ENCODE data around the gene HMOX2. TPM values are rescaled to one million over a fixed set of nuclear protein-coding genes. Genes with fewer than 3 reads are reported as not detected.

HMOX2 gene
- total RNA-seq, 1 experiment from 2014 or later: 36.7 TPM

DNA sequence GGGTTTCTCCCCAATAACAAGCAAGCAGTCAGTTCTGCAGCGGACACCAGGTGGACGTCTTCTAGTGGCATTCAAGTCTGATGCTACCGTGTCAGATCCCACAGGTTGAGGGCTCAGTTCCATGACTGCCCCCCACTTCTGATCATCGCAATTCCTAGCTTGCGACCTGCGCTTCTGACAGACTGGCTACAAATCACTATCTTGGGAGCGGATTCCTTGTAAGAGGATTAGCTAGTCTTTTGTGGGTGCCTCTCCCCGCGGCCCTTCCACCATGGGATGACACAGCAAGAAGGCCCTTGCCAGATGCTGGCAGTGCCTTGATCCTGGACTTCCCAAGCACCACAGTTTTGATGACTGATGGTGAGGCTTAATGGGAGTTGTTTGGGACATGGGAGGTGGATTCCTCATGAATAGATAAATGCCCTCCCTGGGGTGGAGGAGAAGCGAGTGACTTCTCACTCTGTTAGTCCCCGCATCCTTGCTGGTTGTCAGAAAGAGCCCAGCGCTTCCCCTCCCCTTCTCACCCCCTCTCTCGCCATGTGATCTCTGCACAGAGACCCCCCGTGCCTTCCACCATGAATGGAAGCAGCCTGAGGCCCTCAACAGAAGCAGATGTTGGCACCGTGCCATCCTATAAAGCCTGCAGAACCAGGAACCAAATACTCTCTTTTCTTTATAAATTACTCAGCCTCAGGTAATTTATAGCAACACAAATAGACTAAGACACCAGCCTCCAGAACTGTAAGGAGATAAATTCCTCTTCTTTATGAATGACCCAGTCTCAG, 43.3 kb downstream of the HMOX2 start:
- Mint-ChIP-seq H3K9me3 (ENCODE audit: unreplicated experiment) (no peaks in the 10 kb centered on the region), H3K27ac (ENCODE audit: unreplicated experiment) (no peak overlapping the region), H3K4me3 (ENCODE audit: unreplicated experiment) (no peak overlapping the region), H3K4me1 (ENCODE audit: low read depth, unreplicated experiment) (no peaks in the 10 kb centered on the region), H3K36me3 (ENCODE audit: insufficient read depth, unreplicated experiment) (peaks cover 17% of the 10 kb centered on the region), H3K27me3 (ENCODE audit: insufficient read depth, unreplicated experiment) (no peaks in the 10 kb centered on the region)
- Histone ChIP-seq H3K4me1 (no peaks in the 10 kb centered on the region), H3K36me3 (ENCODE audit: control insufficient read depth, insufficient read depth, low read length) (peaks cover 1% of the 10 kb centered on the region; the same call in 1 of the 2 replicates), H3K27me3 (replicated peaks; ENCODE audit: control insufficient read depth, insufficient read depth, low read length) (no peaks in the 10 kb centered on the region), H3K9me3 (no peaks in the 10 kb centered on the region), H3K4me3 (ENCODE audit: low read depth, low read length) (no peak overlapping the region)
- DNase-seq: no peak
- intact Hi-C loops (cut with micrococcal nuclease; ENCODE audit: unreplicated experiment): no loop called here
- CTCF ChIA-PET: interaction anchor here (0.9 to 1.7 kb wide), 3 partner anchors 14 to 66 kb away, joined by 4 to 8 read pairs (median 4); no protein-coding TSS in a partner anchor
- TF ChIP-seq, protein P1, sequence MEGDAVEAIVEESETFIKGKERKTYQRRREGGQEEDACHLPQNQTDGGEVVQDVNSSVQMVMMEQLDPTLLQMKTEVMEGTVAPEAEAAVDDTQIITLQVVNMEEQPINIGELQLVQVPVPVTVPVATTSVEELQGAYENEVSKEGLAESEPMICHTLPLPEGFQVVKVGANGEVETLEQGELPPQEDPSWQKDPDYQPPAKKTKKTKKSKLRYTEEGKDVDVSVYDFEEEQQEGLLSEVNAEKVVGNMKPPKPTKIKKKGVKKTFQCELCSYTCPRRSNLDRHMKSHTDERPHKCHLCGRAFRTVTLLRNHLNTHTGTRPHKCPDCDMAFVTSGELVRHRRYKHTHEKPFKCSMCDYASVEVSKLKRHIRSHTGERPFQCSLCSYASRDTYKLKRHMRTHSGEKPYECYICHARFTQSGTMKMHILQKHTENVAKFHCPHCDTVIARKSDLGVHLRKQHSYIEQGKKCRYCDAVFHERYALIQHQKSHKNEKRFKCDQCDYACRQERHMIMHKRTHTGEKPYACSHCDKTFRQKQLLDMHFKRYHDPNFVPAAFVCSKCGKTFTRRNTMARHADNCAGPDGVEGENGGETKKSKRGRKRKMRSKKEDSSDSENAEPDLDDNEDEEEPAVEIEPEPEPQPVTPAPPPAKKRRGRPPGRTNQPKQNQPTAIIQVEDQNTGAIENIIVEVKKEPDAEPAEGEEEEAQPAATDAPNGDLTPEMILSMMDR (IDR thresholded peaks at IDR 0.05; ENCODE audit: insufficient read depth in 1 of 2, low read depth in 1 of 2, low read length in 1 of 2, severe bottlenecking in 1 of 2, unreplicated experiment in 1 of 2): no peak
- POLR2A ChIA-PET: no interaction called here
- no TSS peak for BruUV-seq (replicated peaks)

GRCh38 chr16:4520913-4521312, 44.7 kb downstream of the HMOX2 start:
- ChIA-PET CTCF (no interaction called here), POLR2A (no interaction called here)
- BruUV-seq (replicated peaks): no TSS peak
- H3K4me1 Mint-ChIP-seq (ENCODE audit: low read depth, unreplicated experiment): no peaks in the 10 kb centered on the region
- Histone ChIP-seq H3K9me3 (no peaks in the 10 kb centered on the region), H3K36me3 (ENCODE audit: control insufficient read depth, insufficient read depth, low read length) (peaks cover 1% of the 10 kb centered on the region; the same call in 1 of the 2 replicates), H3K4me1 (no peaks in the 10 kb centered on the region), H3K4me3 (ENCODE audit: low read depth, low read length) (no peak overlapping the region), H3K27me3 (replicated peaks; ENCODE audit: control insufficient read depth, insufficient read depth, low read length) (no peaks in the 10 kb centered on the region)
- intact Hi-C loops (cut with micrococcal nuclease; ENCODE audit: unreplicated experiment): no loop called here
- no peak for DNase-seq
- no peaks in the 10 kb centered on the region for H3K9me3 Mint-ChIP-seq (ENCODE audit: unreplicated experiment)
- H3K27ac Mint-ChIP-seq (ENCODE audit: unreplicated experiment): no peak overlapping the region
- peaks cover 15% of the 10 kb centered on the region for H3K36me3 Mint-ChIP-seq (ENCODE audit: insufficient read depth, unreplicated experiment)
- TF ChIP-seq, protein P1 (IDR thresholded peaks at IDR 0.05; ENCODE audit: insufficient read depth in 1 of 2, low read depth in 1 of 2, low read length in 1 of 2, severe bottlenecking in 1 of 2, unreplicated experiment in 1 of 2): no peak
- no peaks in the 10 kb centered on the region for H3K27me3 Mint-ChIP-seq (ENCODE audit: insufficient read depth, unreplicated experiment)
- H3K4me3 Mint-ChIP-seq (ENCODE audit: unreplicated experiment): no peak overlapping the region

DNA sequence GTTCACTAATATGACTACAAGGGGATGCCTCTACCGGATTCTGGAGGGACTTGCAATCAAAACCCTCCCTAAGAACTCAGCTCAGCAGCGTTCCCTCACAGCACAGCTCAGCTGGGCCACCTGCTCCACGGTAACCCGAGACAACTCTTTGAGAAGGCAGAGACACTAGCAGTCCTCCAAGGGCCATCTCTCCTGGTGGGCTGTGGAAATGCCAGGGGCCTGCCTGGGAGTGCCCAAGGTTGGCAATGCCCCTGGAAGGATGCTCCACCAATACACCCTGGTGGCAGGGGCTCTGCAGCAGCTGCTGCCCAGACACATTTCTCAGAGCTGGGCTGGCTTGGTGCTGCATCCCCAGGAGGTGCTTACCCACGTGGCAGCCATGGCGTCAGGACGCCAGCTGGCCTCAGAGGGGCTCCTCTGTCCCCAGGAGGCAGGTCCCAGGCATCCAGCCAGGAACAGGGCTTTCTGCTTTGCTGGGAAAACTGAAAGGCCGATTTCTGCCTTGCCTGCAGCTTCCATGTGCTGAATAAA, 45.9 kb downstream of the HMOX2 start:
- no peak overlapping the region for H3K27ac Mint-ChIP-seq (ENCODE audit: unreplicated experiment)
- H3K4me1 Mint-ChIP-seq (ENCODE audit: low read depth, unreplicated experiment): no peaks in the 10 kb centered on the region
- H3K27me3 Mint-ChIP-seq (ENCODE audit: insufficient read depth, unreplicated experiment): no peaks in the 10 kb centered on the region
- H3K36me3 Mint-ChIP-seq (ENCODE audit: insufficient read depth, unreplicated experiment): peaks cover 15% of the 10 kb centered on the region
- Histone ChIP-seq H3K36me3 (ENCODE audit: control insufficient read depth, insufficient read depth, low read length) (peaks cover 1% of the 10 kb centered on the region; the same call in 1 of the 2 replicates), H3K27me3 (replicated peaks; ENCODE audit: control insufficient read depth, insufficient read depth, low read length) (no peaks in the 10 kb centered on the region), H3K4me3 (ENCODE audit: low read depth, low read length) (no peak overlapping the region), H3K4me1 (no peaks in the 10 kb centered on the region), H3K9me3 (no peaks in the 10 kb centered on the region)
- BruUV-seq (replicated peaks): no TSS peak
- no peak overlapping the region for H3K4me3 Mint-ChIP-seq (ENCODE audit: unreplicated experiment)
- DNase-seq: no peak
- intact Hi-C loops (cut with micrococcal nuclease; ENCODE audit: unreplicated experiment): no loop called here
- H3K9me3 Mint-ChIP-seq (ENCODE audit: unreplicated experiment): no peaks in the 10 kb centered on the region
- ChIA-PET CTCF (interaction anchor here (0.6 kb wide), 1 partner anchor 57 kb away, joined by 3 read pairs; no protein-coding TSS in a partner anchor), POLR2A (no interaction called here)
- TF ChIP-seq, protein P1 (IDR thresholded peaks at IDR 0.05; ENCODE audit: insufficient read depth in 1 of 2, low read depth in 1 of 2, low read length in 1 of 2, severe bottlenecking in 1 of 2, unreplicated experiment in 1 of 2): no peak

Measured in Caco-2 (cell line).